GM19372 (cell line): ENCODE results near the gene ZNF304.
"Not testable (repeated sequence)": the region's sequence is repeated elsewhere in the genome, so short reads cannot be mapped to it uniquely, and the experiment has no call there.

Source experiments
- ATAC-seq: cut with Tn5 transposase; IDR thresholded peaks from one replicate; pipeline ENCODE4 v1.9.1; 2021; ENCODE audit warnings: mild to moderate bottlenecking, low read depth, moderate library complexity; ENCODE audit not compliant: unreplicated experiment

ZNF304 gene

DNA sequence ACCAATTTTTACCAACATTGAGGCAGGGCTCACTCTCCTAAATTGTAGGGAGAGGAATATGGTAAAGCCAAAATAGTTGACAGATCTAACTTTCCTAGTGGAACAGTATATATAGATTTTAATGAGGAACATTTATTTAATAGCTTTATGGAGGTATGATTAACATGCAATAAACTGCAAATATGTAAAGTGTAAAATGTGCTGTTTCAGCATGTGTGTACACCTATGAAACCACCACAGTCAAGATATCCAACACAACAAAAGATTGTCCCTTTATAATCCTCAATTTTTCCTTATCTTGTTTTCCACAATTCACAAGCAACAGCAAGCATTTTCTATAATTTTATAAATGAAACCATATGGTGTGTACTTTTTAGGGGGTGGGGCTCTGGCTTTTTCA lies 8.2 kb downstream of the ZNF304 start:
- ATAC-seq: no peak

DNA sequence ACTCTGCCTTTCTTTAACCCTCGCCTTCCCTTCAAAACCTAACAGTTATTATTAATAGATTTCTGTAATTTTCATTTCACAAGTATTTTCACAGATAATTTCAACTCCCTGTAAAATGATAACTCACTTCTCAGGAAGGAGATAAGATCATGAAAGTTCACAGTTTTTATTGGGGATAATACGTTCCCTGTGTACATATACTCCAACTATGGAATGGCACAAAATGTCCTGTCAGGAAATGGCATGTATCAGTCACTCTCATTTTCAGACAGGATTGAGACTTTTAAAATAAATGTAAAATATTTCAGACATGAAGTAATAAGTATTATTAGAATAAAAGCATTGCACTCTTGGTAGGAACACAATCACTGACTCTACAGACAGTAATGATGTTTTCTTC lies 11.3 kb downstream of the ZNF304 start:
- no peak for ATAC-seq

DNA sequence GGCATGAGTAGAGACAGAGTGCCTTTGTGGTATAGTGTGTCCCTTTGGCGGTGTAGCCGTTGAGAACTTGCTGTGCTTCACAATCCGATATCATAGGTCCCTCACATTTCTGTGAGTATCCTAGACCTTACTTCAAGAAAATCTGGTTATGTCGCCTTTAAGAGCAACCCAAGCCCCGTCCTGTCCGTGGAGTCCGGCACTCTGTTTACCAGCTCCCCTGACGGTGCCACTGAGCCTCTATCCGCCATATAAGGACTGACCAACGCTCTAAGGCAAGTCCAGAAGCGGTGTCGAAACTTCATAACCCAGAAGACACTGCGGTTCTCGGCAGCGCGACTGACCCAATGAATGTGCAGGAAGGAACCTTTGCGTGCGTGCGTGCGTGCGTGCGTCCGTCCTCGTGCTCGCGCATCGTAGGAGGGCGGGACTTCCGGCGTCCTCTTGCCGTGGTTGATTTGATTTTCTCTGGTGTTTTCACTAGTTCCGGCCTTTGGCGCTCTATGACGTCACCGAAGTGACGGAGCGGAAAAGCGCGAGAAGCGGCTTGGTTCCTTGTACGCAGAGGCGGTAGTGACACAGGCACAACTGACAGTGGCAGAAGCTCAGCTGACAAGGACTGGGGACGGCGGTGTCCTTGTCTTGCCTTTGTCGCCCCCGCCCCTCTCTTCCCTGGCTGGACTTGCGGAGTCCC lies 12.1 kb downstream of the ZNF304 start, which contains the start of the genes TRAPPC2B and ZNF547:
TRAPPC2B (plus strand) TSS at position 555 of the 691 bp plus-strand sequence. CDS start 1,283 bp downstream, outside the sequence.
ZNF547 (plus strand) TSS at position 555 of the 691 bp plus-strand sequence. CDS start 5,005 bp downstream, outside the sequence.
- ATAC-seq: peak; percentile 94

DNA sequence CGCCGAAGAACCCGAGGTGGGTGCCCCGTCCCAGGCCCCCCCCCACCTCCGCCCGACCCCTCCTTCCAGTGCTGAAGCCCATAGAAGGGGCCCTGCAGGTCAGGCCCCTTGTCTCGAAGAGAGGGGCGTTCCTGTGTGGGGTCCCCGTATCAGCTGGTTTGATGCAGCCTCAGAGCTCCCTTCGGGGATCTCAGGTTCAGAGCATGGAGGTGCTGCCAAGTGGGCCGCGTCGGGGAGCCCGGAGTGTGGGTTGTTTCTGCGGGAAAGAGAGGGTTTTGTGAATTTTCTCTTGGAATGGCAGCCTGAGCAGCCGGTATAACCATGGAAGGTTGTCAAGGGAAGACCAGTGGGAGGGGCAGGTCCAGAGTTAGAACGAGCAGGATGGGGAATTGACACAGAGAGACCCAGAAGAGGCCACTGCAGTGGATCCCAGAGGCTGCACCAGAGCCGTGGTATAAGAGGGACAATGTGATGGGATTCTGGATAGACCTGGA lies 12.7 kb downstream of the ZNF304 start:
- no peak for ATAC-seq

DNA sequence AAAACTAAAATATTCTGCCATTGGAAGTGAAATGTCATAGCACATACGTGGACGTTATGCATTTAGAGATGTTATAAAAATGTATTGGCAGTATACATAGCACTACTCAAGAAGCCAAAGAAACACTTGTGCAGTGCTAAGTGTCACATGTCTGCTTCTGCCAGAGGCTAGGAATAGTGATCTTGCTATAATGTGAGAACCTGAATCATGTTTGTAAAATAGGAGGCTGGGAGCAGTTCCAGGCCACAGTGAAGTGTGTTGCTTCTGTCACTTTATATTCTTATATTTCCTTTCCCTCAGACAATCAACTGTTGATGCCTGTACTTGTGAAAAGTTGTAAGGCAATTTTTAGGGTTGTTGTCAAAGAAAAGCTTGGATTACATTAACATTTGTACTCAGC lies 15.7 kb downstream of the ZNF304 start:
- ATAC-seq: no peak

DNA sequence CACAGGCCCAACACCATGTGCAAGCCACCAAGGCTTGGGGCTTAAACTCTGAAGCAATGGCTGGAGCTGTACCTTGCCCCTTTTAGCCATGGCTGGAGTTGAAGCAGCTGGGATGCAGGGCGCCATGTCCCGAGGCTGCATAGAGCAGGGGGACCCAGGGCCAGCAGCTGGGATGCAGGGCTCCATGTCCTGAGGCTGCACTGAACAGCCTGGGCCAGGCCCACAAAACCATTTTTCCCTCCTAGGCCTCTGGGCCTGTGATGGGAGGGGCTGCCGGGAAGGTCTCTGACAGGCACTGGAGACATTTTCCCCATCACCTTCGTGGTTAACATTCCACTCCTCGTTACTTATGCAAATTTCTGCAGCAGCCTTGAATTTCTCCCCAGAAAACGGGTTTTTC lies 23.1 kb downstream of the ZNF304 start:
- no peak for ATAC-seq

DNA sequence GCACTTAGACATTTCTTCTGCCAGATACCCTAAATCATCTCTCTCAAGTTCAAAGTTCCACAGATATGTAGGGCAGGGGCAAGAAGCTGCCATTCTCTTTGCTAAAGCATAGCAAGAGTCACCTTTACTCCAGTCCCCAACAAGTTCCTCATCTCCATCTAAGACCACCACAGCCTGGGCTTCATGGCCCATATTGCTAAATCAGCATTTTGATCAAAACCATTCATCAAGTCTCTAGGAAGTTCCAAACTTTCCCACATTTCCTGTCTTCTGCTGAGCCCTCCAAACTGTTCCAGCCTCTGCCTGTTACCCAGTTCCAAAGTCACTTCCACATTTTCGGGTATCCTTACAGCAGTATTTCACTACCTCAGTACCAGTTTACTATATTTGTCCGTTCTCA lies 23.6 kb downstream of the ZNF304 start:
- not testable (repeated sequence) for ATAC-seq

DNA sequence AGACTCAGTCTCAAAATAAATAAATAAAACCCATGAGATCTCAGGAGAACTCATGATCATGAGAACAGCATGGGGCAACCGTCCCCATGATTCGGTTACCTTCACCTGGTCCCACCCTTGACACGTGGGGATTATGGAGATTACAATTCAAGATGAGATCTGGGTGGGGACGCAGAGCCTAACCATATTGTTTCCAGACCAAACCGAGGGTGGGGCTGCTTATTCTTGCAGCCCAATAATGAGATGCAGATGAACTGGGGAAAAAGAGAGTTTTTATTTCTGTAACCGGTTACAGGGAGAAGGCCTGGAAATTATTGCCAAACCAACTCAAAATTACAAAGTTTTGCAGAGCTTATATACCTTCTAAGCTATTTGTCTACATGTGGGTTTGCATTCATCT lies 25.1 kb downstream of the ZNF304 start:
- ATAC-seq: no peak

DNA sequence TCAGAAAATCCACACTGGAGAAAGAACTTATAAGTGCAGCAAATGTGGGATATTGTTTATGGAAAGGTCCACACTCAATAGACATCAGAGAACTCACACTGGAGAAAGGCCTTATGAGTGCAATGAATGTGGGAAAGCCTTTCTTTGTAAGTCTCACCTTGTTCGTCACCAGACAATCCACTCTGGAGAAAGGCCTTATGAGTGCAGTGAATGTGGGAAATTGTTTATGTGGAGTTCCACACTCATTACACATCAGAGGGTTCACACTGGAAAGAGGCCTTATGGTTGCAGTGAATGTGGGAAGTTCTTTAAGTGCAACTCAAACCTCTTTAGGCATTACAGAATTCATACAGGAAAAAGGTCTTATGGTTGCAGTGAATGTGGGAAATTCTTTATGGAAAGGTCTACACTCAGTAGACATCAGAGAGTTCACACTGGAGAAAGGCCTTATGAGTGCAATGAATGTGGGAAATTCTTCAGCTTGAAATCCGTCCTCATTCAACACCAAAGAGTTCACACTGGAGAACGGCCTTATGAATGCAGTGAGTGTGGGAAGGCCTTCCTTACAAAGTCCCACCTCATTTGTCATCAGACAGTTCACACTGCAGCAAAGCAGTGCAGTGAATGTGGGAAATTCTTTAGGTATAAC lies 26.6 kb downstream of the ZNF304 start:
- no peak for ATAC-seq

DNA sequence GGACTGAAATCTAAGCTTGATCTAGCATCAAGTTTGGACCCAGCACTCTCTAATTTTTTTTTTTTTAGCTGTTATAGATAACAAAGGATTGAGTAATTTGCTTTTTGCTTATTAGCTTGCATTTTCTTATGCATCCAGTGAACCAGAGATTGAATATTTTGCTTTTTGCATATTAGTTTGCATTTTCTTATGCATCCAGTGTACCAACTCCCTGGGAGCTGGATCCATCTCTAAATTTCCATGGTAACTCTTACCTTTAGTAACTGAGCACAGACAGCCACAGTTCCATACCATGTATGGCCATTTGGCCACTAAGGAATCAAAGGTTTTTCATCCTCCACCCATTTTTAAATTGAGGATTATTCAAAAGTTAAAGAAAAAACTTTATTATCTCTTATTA lies 29.9 kb downstream of the ZNF304 start:
- ATAC-seq: no peak

DNA sequence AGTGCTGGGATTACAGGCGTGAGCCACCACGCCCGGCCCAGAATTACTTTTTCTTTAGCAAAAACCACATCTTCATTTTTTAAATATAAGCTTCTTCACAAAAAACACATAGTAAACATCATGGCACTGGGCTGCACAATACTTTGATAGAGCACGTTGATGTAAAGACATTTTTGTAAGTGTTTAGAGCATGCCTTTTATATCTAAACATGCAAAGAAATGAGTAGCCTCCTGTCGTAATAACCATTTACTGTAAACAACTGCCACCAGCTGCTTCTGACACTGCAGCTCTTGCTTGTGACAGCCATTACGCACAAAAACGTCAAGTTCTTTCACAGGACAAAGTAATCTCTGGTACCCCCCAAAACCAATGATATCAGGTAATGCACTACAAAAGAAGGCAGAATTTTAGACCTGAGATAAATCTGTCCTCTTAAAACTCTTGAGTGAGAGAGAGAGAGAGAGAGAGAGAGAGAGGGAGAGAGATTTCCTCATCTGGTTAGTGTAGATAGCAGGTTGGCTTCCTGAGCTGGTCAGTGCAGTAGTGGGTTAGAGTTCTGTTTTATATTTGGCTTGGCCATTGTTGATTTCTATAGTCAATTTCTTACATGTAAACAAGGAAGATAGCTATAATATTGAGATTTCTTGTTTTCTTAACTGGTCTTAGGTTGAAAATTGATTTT lies 31.9 kb downstream of the ZNF304 start:
- no peak for ATAC-seq

DNA sequence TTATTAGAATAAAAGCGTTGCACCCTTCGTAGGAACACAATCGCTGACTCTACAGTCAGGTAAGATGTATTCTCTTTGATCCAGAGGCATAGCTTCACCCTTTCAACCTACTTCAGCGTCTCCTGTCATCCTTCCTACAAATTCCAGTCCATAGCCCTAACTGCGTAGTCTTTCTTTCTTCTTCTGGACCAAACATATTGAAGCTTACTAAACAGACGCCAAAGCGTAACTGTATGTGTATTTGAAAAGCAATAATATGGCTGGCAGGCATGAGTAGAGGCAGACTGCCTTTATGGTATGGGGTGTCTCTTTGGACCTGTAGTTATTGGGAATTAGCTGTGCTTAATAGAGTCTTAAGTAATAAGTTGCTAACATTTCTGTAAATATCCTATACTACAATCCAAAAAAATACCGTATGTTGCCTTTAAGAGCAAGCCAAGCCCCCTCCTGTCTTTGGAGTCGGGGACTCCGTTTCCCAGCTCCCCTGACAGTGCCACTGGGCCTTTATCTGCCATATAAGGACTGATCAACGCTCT lies 38.2 kb downstream of the ZNF304 start:
- no peak for ATAC-seq

DNA sequence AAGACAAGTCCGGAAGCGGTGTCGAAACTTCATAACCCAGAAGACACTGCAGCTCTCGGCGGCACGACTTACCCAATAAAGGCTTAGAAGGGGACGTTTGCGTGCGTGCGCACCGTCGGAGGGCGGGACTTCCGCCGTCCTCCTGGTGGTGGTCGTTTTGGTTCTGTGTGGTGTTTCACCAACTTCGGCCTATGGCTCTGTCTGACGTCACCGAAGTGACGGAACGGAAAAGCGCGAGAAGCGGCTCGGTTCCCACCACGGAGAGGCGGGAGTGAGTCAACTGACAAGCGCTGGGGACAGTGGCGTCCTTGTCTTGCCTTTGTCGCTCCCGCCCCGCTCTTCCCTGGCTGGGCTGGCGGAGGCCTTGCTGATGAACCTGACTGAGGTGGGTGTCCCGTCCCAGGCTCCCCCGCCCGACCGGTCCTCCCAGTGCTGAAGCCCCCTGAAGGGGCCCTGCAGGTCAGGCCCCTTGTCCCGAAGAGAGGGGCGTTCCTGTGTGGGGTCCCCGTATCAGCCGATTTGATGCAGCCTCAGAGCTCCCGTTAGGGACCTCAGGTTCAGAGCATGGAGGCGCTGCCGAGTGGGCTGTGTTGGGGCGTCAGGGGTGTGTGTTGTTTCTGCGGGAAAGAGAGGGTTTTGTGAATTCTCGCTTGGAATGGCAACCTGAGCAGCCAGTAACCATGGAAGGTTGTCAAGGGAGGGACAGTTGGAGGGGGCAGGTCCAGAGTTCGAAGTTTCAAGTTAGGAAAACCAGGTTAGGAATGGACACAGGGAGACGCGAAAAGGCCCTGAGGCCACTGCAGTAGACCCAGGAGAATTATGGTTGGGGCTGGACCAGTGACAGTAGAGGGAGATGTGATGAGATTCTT lies 38.9 kb downstream of the ZNF304 start, which contains the start of gene ZNF548:
ZNF548 (plus strand) TSS at position 125 of the 869 bp plus-strand sequence; CDS start at position 371, 246 bp downstream.
- ATAC-seq: peak; percentile 97

DNA sequence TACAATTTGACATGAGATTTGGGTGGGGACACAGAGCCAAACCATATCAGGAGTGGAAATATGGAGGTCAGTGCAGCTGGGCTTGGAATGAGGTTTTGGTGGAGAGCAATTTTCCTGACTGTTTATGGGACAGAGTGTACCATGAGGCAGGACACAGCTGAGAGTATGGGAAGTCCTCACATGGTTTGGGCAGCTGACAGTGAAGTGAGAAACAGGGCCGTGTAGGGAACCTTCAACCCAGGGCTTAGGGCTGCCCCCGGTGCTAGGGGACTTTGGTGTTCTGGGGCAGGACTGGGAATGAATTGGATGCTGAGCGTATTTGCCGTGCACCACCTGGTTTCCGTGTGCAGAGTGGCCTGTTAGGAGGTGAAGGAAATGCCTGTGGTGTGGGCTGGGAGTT lies 44.6 kb downstream of the ZNF304 start:
- ATAC-seq: no peak

DNA sequence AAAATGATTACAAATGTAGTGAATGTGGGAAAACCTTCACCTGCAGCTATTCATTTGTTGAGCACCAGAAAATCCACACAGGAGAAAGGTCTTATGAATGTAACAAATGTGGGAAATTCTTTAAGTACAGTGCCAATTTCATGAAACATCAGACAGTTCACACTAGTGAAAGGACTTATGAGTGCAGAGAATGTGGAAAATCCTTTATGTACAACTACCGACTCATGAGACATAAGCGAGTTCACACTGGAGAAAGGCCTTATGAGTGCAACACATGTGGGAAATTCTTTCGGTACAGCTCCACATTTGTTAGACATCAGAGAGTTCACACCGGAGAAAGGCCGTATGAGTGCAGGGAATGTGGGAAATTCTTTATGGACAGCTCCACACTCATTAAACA lies 47.8 kb downstream of the ZNF304 start:
- ATAC-seq: no peak

DNA sequence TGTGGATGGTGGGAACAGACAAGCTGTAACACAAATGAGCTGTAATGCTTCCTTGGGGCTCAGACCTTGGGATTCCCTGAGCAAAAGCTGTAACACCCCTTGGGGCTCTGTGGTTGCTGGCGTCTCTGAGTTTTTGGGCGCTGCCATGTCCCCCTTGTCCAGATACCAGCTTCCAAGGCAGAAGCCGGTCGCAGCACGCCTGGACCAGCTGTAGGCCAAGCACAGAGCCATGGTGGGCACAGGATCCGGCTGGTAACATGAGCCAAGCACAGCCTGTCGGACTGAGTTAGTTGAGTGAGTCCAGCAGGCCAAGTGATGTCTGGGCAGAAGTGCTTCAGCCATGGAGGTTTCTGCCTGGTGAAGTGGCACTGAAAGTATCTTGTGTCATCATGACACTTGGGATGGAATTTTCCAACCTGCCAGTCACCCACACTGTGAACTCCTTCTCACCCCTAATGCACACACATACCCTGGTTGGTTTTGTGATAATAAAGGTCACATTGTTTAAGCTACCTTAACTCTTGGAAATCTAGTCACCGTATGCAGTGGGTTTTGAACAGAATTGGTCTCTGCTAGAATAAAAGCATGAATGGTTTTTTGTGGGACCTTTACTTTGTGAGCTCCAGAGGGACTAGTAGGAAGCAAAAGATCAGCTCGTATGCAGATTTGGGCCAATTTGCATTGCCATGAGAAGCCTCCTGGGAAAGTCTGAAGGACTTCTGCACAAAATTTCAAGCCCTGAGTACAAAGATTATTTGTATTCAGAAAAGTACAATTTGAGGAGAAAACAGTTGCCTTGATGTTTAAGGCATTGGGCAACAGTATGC lies 52.9 kb downstream of the ZNF304 start:
- no peak for ATAC-seq

DNA sequence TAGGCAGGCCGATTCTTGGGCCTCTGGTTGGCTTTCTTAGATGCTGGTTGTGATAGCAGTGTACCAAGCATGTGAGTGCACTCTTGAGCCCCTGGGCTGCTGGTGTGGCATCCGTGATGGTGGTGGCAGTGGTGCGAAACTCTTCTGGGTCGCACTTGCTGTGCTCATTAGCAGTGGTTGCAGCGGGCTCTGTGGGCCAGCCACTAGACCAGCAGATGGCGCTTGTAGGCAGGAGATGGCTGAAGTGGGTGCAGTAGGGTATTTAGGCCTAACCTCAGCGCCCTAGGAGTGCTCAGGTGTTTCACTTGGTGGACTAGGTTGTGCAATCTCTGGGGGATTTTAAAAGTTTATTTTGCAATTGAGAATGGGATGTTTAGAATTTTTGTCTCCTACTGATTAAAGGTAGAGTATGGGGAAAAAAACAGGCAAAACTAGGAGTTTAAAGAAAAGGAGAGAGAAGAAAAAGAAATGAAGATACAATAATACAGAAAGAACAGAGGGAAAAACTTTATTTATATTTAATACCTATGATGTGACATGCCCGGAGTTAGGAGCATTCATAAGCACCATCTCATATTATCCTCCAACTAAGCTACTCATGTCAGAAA lies 55.5 kb downstream of the ZNF304 start:
- ATAC-seq: no peak
